SK-N-SH (cell line): Measurements from ENCODE around the gene OR13J1. TPM values are rescaled to one million over a fixed set of nuclear protein-coding genes. Genes with fewer than 3 reads are reported as not detected.

Source experiments
- CTCF ChIA-PET: fragments of 300-600, 350-600 bp; formaldehyde crosslinking; extraction: SDS; loops from one replicate; lab custom pipeline; 2021; lab: Yijun Ruan, JAX
- POLR2A ChIA-PET: fragments of 350-600 bp; sonication (Branson Sonifier 250); formaldehyde crosslinking; extraction: SDS; loops from one replicate; lab custom pipeline; 2020; ENCODE audit warnings: antibody characterized with exemption, inconsistent platforms; lab: Yijun Ruan, JAX
- DNase-seq: peaks from one replicate; pipeline ENCODE4 v3.0.0; 2012
- H2AFZ ChIP-seq: fragments of 200-600 bp; sonication (generic); 2 replicates; pipeline ENCODE4 v1.8.1; 2016; ENCODE audit warnings: antibody characterized with exemption, mild to moderate bottlenecking, low read depth
- H3F3A ChIP-seq: fragments of 200-600 bp; sonication (generic); replicated peaks from 2 replicates; pipeline ENCODE3; 2016; ENCODE audit warnings: antibody characterized with exemption, mild to moderate bottlenecking; ENCODE audit not compliant: insufficient read depth
- H3K27ac ChIP-seq, 2 experiments: fragments of 200-500 bp in 1 of 2; fragments of 200-600 bp in 1 of 2; sonication (Bioruptor generic) in 1 of 2; sonication (generic), shearing (Covaris generic) in 1 of 2; 2 replicates each; pipeline versions ENCODE4 v1.5.1 to v1.6.1; 2014 to 2016; ENCODE audit warnings: low read depth in 2 of 2, inconsistent platforms in 1 of 2, low read length in 1 of 2, mild to moderate bottlenecking in 1 of 2, mixed read lengths in 1 of 2
- H3K27me3 ChIP-seq: fragments of 200-600 bp; sonication (generic), shearing (Covaris generic); 2 replicates; pipeline ENCODE4 v1.6.1; 2016; ENCODE audit warnings: mixed run types; ENCODE audit not compliant: insufficient read depth
- H3K36me3 ChIP-seq, 2 experiments: fragments of 200-500 bp in 1 of 2; fragments of 200-600 bp in 1 of 2; sonication (Bioruptor generic) in 1 of 2; sonication (generic) in 1 of 2; replicated peaks in 1 of 2; 2 replicates each; pipeline versions ENCODE3 to v1.5.1; 2014 to 2016; ENCODE audit warnings: low read length in 1 of 2, mild to moderate bottlenecking in 1 of 2; ENCODE audit not compliant: insufficient read depth in 2 of 2, control insufficient read depth in 1 of 2
- H3K4me1 ChIP-seq, 2 experiments: fragments of 200-500 bp in 1 of 2; fragments of 200-600 bp in 1 of 2; sonication (Bioruptor generic) in 1 of 2; sonication (generic), shearing (Covaris generic) in 1 of 2; 2 replicates each; pipeline versions ENCODE4 v1.5.1 to v1.6.1; 2014 to 2016; ENCODE audit warnings: low read depth in 1 of 2, low read length in 1 of 2, mixed run types in 1 of 2; ENCODE audit not compliant: insufficient read depth in 2 of 2, control insufficient read depth in 1 of 2
- H3K4me2 ChIP-seq: fragments of 200-600 bp; sonication (generic), shearing (Covaris generic); 2 replicates; pipeline ENCODE4 v1.6.1; 2017; ENCODE audit warnings: mixed run types
- H3K4me3 ChIP-seq, 2 experiments: fragments of 200-500 bp in 1 of 2; fragments of 200-600 bp in 1 of 2; sonication (Bioruptor generic) in 1 of 2; sonication (generic), shearing (Covaris generic) in 1 of 2; 2 replicates each; pipeline versions ENCODE4 v1.5.1 to v1.8.1; 2014 to 2016; ENCODE audit warnings: low read depth in 2 of 2, inconsistent platforms in 1 of 2, low read length in 1 of 2, mild to moderate bottlenecking in 1 of 2, mixed read lengths in 1 of 2, moderate library complexity in 1 of 2
- H3K79me2 ChIP-seq: fragments of 200-600 bp; sonication (generic); 2 replicates; pipeline ENCODE4 v1.8.1; 2017; ENCODE audit warnings: mild to moderate bottlenecking; ENCODE audit not compliant: insufficient read depth
- H3K9ac ChIP-seq: fragments of 200-600 bp; sonication (generic); 2 replicates; pipeline ENCODE4 v1.6.1; 2017; ENCODE audit warnings: mixed run types
- H3K9me2 ChIP-seq: fragments of 200-600 bp; sonication (generic); 2 replicates; pipeline ENCODE4 v1.6.1; 2017; ENCODE audit warnings: mixed run types
- H3K9me3 ChIP-seq: fragments of 200-600 bp; sonication (generic); 2 replicates; pipeline ENCODE4 v1.6.1; 2017; ENCODE audit warnings: mixed run types, mild to moderate bottlenecking, moderate library complexity
- H4K20me1 ChIP-seq: fragments of 200-600 bp; sonication (generic); 2 replicates; pipeline ENCODE4 v1.6.1; 2017; ENCODE audit warnings: mild to moderate bottlenecking, mixed run types; ENCODE audit not compliant: insufficient read depth
- EP300 ChIP-seq, 2 experiments: IDR thresholded peaks; 2 replicates each; pipeline versions ENCODE4 v1.4.0 to v1.6.1; 2012; ENCODE audit warnings: borderline replicate concordance in 1 of 2, low read depth in 1 of 2, low read length in 1 of 2
- FOSL2 ChIP-seq: IDR thresholded peaks from 2 replicates; pipeline ENCODE4 v1.4.0; 2012; ENCODE audit warnings: low read depth, mild to moderate bottlenecking, moderate library complexity, borderline replicate concordance
- FOXJ3 ChIP-seq: sonication (generic); formaldehyde crosslinking; IDR thresholded peaks from 2 replicates; pipeline ENCODE4 v1.5.1; 2020; ENCODE audit warnings: mild to moderate bottlenecking, missing genetic modification reagents
- FOXM1 ChIP-seq: IDR thresholded peaks from 2 replicates; pipeline ENCODE4 v1.4.0; 2012; ENCODE audit warnings: low read depth, mild to moderate bottlenecking
- GABPA ChIP-seq: IDR thresholded peaks from 2 replicates; pipeline ENCODE4 v1.4.0; 2012; ENCODE audit warnings: low read depth, mild to moderate bottlenecking
- GATA2 ChIP-seq: sonication (generic); formaldehyde crosslinking; IDR thresholded peaks from 2 replicates; pipeline ENCODE4 v1.5.0; 2020; ENCODE audit warnings: mild to moderate bottlenecking, missing genetic modification reagents
- IRF3 ChIP-seq: fragments of 150-350 bp; IDR thresholded peaks from 2 replicates; pipeline ENCODE4 v1.6.1; 2016; ENCODE audit warnings: mild to moderate bottlenecking, low read depth, low read length
- MXI1 ChIP-seq: IDR thresholded peaks from 2 replicates; pipeline ENCODE4 v1.6.1; 2012; ENCODE audit warnings: mild to moderate bottlenecking, low read depth, low read length, improper control_type of control experiment
- NFIC ChIP-seq: IDR thresholded peaks from 2 replicates; pipeline ENCODE4 v1.4.0; 2012; ENCODE audit warnings: borderline replicate concordance
- NRF1 ChIP-seq: IDR thresholded peaks from 2 replicates; pipeline ENCODE4 v1.6.1; 2012; ENCODE audit warnings: low read depth, mild to moderate bottlenecking, low read length
- PBX3 ChIP-seq: IDR thresholded peaks from 2 replicates; pipeline ENCODE4; 2012
- POLR2AphosphoS5 ChIP-seq: IDR thresholded peaks from 2 replicates; pipeline ENCODE4 v1.6.1; 2012; ENCODE audit warnings: low read depth, low read length
- SIN3A ChIP-seq: IDR thresholded peaks from 2 replicates; pipeline ENCODE4 v1.6.1; 2012; ENCODE audit warnings: low read depth, mild to moderate bottlenecking, low read length, moderate library complexity, borderline replicate concordance
- TAF1 ChIP-seq: IDR thresholded peaks from 2 replicates; pipeline ENCODE4 v1.6.1; 2012; ENCODE audit warnings: low read depth, mild to moderate bottlenecking, low read length, moderate library complexity, borderline replicate concordance
- TCF12 ChIP-seq: IDR thresholded peaks from 2 replicates; pipeline ENCODE4 v1.4.0; 2012
- WGBS: methylation state at CpG from one replicate; pipeline ENCODE4 v1.1.6; 2017; ENCODE audit warnings: low lambda C conversion rate; 5-methylcytosine and 5-hydroxymethylcytosine counted together
- polyA plus RNA-seq, 3 experiments: library from polyadenylated mRNA; depleted of rRNA; stranded (reverse); fragments of >200 nt; gene quantifications; 2 replicates each; pipeline ENCODE4 v1.2.3, GENCODE V29; 2012

OR13J1 gene
- polyA plus RNA-seq, 1 of the 3 experiments (the other 2 are of a cell fraction): not detected

GRCh38 chr9:35858458-35858857, 11.7 kb downstream of the OR13J1 start:
- TF ChIP-seq SIN3A (no peak), FOSL2 (no peak), POLR2AphosphoS5 (no peak), FOXJ3 (no peak), FOXM1 (no peak), MXI1 (no peak), TAF1 (no peak), GABPA (no peak), PBX3 (no peak), NFIC (no peak), GATA2 (CRISPR knock-in tag) (no peak), TCF12 (no peak), EP300 (IDR thresholded peaks at IDR 0.05; ENCODE audit: borderline replicate concordance in 1 of 2, low read depth in 1 of 2, low read length in 1 of 2) (no peak)
- Histone ChIP-seq H3K4me3 (no peak overlapping the region), H3K9me2 (no peaks in the 10 kb centered on the region), H3K9ac (no peak overlapping the region), H3F3A (no peaks in the 10 kb centered on the region), H3K4me1 (peaks cover 0 to 9% of the 10 kb centered on the region in 2 experiments; a peak in 1 of 4 replicates), H4K20me1 (no peaks in the 10 kb centered on the region), H3K36me3 (no peaks in the 10 kb centered on the region), H3K4me2 (no peak overlapping the region), H3K9me3 (no peaks in the 10 kb centered on the region), H2AFZ (no peak overlapping the region), H3K79me2 (no peaks in the 10 kb centered on the region), H3K27me3 (no peaks in the 10 kb centered on the region; the same call in 1 of the 2 replicates), H3K27ac (no peak overlapping the region)
- CTCF ChIA-PET: interaction anchor here (0.6 to 3.6 kb wide), 4 partner anchors 24 to 69 kb away, joined by 3 to 17 read pairs (median 4); no protein-coding TSS in a partner anchor
- WGBS: 72% methylated on average over 5 of the region's 5 CpGs
- DNase-seq: no peak
- POLR2A ChIA-PET: no interaction called here

GRCh38 chr9:35856882-35857281, 13.3 kb downstream of the OR13J1 start:
- H3K9me2 ChIP-seq: no peaks in the 10 kb centered on the region
- DNase-seq: no peak
- peaks cover 0 to 9% of the 10 kb centered on the region in 2 experiments; a peak in 1 of 4 replicates for H3K4me1 ChIP-seq
- H3K79me2 ChIP-seq: no peaks in the 10 kb centered on the region
- H3K9ac ChIP-seq: no peak overlapping the region
- no peak overlapping the region for H3K4me3 ChIP-seq
- H3K9me3 ChIP-seq: no peaks in the 10 kb centered on the region
- no peaks in the 10 kb centered on the region for H4K20me1 ChIP-seq
- ChIA-PET CTCF (interaction anchor here (1.7 to 3.6 kb wide), 3 partner anchors 10 to 67 kb away, joined by 6 to 17 read pairs (median 10); no protein-coding TSS in a partner anchor), POLR2A (no interaction called here)
- H3K27me3 ChIP-seq: no peaks in the 10 kb centered on the region
- H3K36me3 ChIP-seq: no peaks in the 10 kb centered on the region
- H2AFZ ChIP-seq: no peak overlapping the region
- H3F3A ChIP-seq: no peaks in the 10 kb centered on the region
- no peak for TF ChIP-seq FOSL2
- TF ChIP-seq IRF3: no peak
- no peak for TF ChIP-seq NRF1
- H3K27ac ChIP-seq: no peak overlapping the region
- 57% methylated on average over 4 of the region's 5 CpGs for WGBS
- H3K4me2 ChIP-seq: no peak overlapping the region
